ENCODE measurements around the gene TMEM248. TPM values are rescaled to one million over a fixed set of nuclear protein-coding genes. Genes with fewer than 3 reads are reported as not detected.
"Not testable (repeated sequence)": the region's sequence is repeated elsewhere in the genome, so short reads cannot be mapped to it uniquely, and the experiment has no call there.

The TMEM248 gene
- total RNA-seq, 1 experiment from 2014 or later: 59.3 TPM

- H3K36me3 ChIP-seq (ENCODE audit: control insufficient read depth in 1 of 2, insufficient read depth in 2 of 2, low read length in 2 of 2): no peaks in the 10 kb centered on the region
- H3K4me1 ChIP-seq (ENCODE audit: control insufficient read depth in 1 of 2, insufficient read depth in 2 of 2, low read length in 2 of 2): peaks cover 0 to 14% of the 10 kb centered on the region in 2 experiments; a peak in 1 of 4 replicates
- TF ChIP-seq ZNF274 (IDR thresholded peaks at IDR 0.05; ENCODE audit: low read depth, low read length): no peak
- POLR2A ChIA-PET: no interaction called here
- no peaks in the 10 kb centered on the region for H4K20me1 ChIP-seq (ENCODE audit: insufficient read depth)
- CTCF ChIA-PET: no interaction called here
- no TSS peak for BruUV-seq (replicated peaks)
- no peaks in the 10 kb centered on the region for H3K9me2 ChIP-seq (ENCODE audit: insufficient read depth)
- ATAC-seq (no peak), DNase-seq (ENCODE audit: low read depth, low spot score) (no peak)
- no peaks in the 10 kb centered on the region for H3K79me2 ChIP-seq (ENCODE audit: insufficient read depth, low read length)
- H2AFZ ChIP-seq (ENCODE audit: low read depth, low read length, poor library complexity, severe bottlenecking): no peak overlapping the region
- H3K4me3 ChIP-seq (replicated peaks in 1 of 2; ENCODE audit: low read depth in 1 of 2, low read length in 2 of 2): no peak overlapping the region
- H3K9me3 ChIP-seq (ENCODE audit: control insufficient read depth in 1 of 2, insufficient read depth in 1 of 2, low read depth in 1 of 2, low read length in 2 of 2): no peaks in the 10 kb centered on the region
- RAD21 ChIA-PET (ENCODE audit: low non-redundant PET in 1 of 2, low total read pairs in 2 of 2, uncharacterized antibody in 2 of 2, unreplicated experiment in 2 of 2): no interaction called here
- intact Hi-C loops (cut with micrococcal nuclease): no loop called here
- no peak overlapping the region for H3K4me2 ChIP-seq (ENCODE audit: low read length)
- no peak overlapping the region for H3K9ac ChIP-seq (ENCODE audit: low read length)
- H3K27ac ChIP-seq (ENCODE audit: low read depth, low read length): no peak overlapping the region
- H3K27me3 ChIP-seq (ENCODE audit: insufficient read depth, low read length): no peaks in the 10 kb centered on the region
These were observed 37.3 kb upstream of the TMEM248 start for GRCh38 chr7:66883716-66884115.

GRCh38 chr7:66884556-66884955, 36.5 kb upstream of the TMEM248 start:
- H3K36me3 ChIP-seq (ENCODE audit: control insufficient read depth in 1 of 2, insufficient read depth in 2 of 2, low read length in 2 of 2); H3K27ac ChIP-seq (ENCODE audit: low read depth, low read length); H3K9ac ChIP-seq (ENCODE audit: low read length); ATAC-seq; POLR2A ChIA-PET; H3K27me3 ChIP-seq (ENCODE audit: insufficient read depth, low read length); H4K20me1 ChIP-seq (ENCODE audit: insufficient read depth); BruUV-seq (replicated peaks); DNase-seq (ENCODE audit: low read depth, low spot score); H3K9me3 ChIP-seq (ENCODE audit: control insufficient read depth in 1 of 2, insufficient read depth in 1 of 2, low read depth in 1 of 2, low read length in 2 of 2); H3K4me2 ChIP-seq (ENCODE audit: low read length); H3K9me2 ChIP-seq (ENCODE audit: insufficient read depth); intact Hi-C loops (cut with micrococcal nuclease); RAD21 ChIA-PET (ENCODE audit: low non-redundant PET in 1 of 2, low total read pairs in 2 of 2, uncharacterized antibody in 2 of 2, unreplicated experiment in 2 of 2); CTCF ChIA-PET; H2AFZ ChIP-seq (ENCODE audit: low read depth, low read length, poor library complexity, severe bottlenecking); H3K79me2 ChIP-seq (ENCODE audit: insufficient read depth, low read length); H3K4me3 ChIP-seq (replicated peaks in 1 of 2; ENCODE audit: low read depth in 1 of 2, low read length in 2 of 2): not testable (repeated sequence)
- peaks cover 0 to 14% of the 10 kb centered on the region in 2 experiments; a peak in 1 of 4 replicates for H3K4me1 ChIP-seq (ENCODE audit: control insufficient read depth in 1 of 2, insufficient read depth in 2 of 2, low read length in 2 of 2)

GRCh38 chr7:66886152-66886551, 34.9 kb upstream of the TMEM248 start:
- H3K36me3 ChIP-seq (ENCODE audit: control insufficient read depth in 1 of 2, insufficient read depth in 2 of 2, low read length in 2 of 2): no peaks in the 10 kb centered on the region
- H3K4me1 ChIP-seq (ENCODE audit: control insufficient read depth in 1 of 2, insufficient read depth in 2 of 2, low read length in 2 of 2): peaks cover 0 to 14% of the 10 kb centered on the region in 2 experiments; a peak in 1 of 4 replicates
- no peaks in the 10 kb centered on the region for H4K20me1 ChIP-seq (ENCODE audit: insufficient read depth)
- ChIA-PET RAD21 (ENCODE audit: low non-redundant PET in 1 of 2, low total read pairs in 2 of 2, uncharacterized antibody in 2 of 2, unreplicated experiment in 2 of 2) (no interaction called here), CTCF (no interaction called here), POLR2A (no interaction called here)
- no TSS peak for BruUV-seq (replicated peaks)
- ATAC-seq: no peak
- H3K9ac ChIP-seq (ENCODE audit: low read length): no peak overlapping the region
- no peaks in the 10 kb centered on the region for H3K79me2 ChIP-seq (ENCODE audit: insufficient read depth, low read length)
- no peak overlapping the region for H3K27ac ChIP-seq (ENCODE audit: low read depth, low read length)
- H3K9me3 ChIP-seq (ENCODE audit: control insufficient read depth in 1 of 2, insufficient read depth in 1 of 2, low read depth in 1 of 2, low read length in 2 of 2): no peaks in the 10 kb centered on the region
- DNase-seq (ENCODE audit: low read depth, low spot score): no peak
- H2AFZ ChIP-seq (ENCODE audit: low read depth, low read length, poor library complexity, severe bottlenecking): no peak overlapping the region
- H3K27me3 ChIP-seq (ENCODE audit: insufficient read depth, low read length): no peaks in the 10 kb centered on the region
- H3K4me2 ChIP-seq (ENCODE audit: low read length): no peak overlapping the region
- H3K9me2 ChIP-seq (ENCODE audit: insufficient read depth): no peaks in the 10 kb centered on the region
- H3K4me3 ChIP-seq (replicated peaks in 1 of 2; ENCODE audit: low read depth in 1 of 2, low read length in 2 of 2): no peak overlapping the region
- intact Hi-C loops (cut with micrococcal nuclease): no loop called here
- TF ChIP-seq ELF1 (IDR thresholded peaks at IDR 0.05; ENCODE audit: borderline replicate concordance, low read depth) (no peak), REST (IDR thresholded peaks at IDR 0.05; ENCODE audit: low read depth) (no peak), ZNF274 (IDR thresholded peaks at IDR 0.05; ENCODE audit: low read depth, low read length) (no peak), TCF7L2 (IDR thresholded peaks at IDR 0.05; ENCODE audit: borderline replicate concordance, extremely low read depth, insufficient read depth, insufficient read length) (no peak), YY1 (IDR thresholded peaks at IDR 0.05; ENCODE audit: extremely low read depth, insufficient replicate concordance, low read depth, low read length) (no peak), POLR2A (IDR thresholded peaks at IDR 0.05; ENCODE audit: borderline replicate concordance, extremely low read depth, insufficient read depth, insufficient read length) (no peak), SP1 (IDR thresholded peaks at IDR 0.05; ENCODE audit: low read depth) (no peak), JUND (IDR thresholded peaks at IDR 0.05) (no peak), FOSL1 (IDR thresholded peaks at IDR 0.05; ENCODE audit: low read depth) (no peak), MAX (IDR thresholded peaks at IDR 0.05) (no peak), CEBPB (IDR thresholded peaks at IDR 0.05; ENCODE audit: low read depth) (no peak)
